ENCODE results near the gene TRIP13.

Gene TRIP13

DNA sequence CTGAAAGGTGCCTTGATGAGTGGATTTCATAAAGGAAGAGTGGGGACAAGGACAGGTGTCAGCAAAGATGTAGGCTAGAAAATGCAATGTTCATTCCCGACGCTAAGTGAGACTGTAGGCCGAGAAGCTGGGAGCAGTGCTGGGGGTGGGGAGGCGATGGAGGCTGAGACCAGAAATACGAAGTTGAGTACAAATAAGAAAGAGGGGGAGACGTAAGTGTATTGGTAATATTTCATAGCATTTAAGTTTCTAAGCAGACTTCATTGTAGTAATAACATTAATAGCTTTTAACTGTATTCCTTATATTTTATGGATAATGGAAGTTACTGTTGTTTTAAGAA lies 11.0 kb downstream of the TRIP13 start:
- Histone ChIP-seq H3K9ac (ENCODE audit: low read depth, low read length) (no peak overlapping the region), H3K4me1 (ENCODE audit: control insufficient read depth, insufficient read depth, low read length) (no peaks in the 10 kb centered on the region), H3K4me3 (ENCODE audit: low read depth, low read length) (no peak overlapping the region), H3K27ac (ENCODE audit: low read depth, low read length) (no peak overlapping the region), H3K36me3 (ENCODE audit: control insufficient read depth, insufficient read depth, low read length) (peaks cover 82% of the 10 kb centered on the region), H3K27me3 (ENCODE audit: control insufficient read depth, insufficient read depth, low read length) (no peaks in the 10 kb centered on the region), H3K9me3 (ENCODE audit: control insufficient read depth, insufficient read depth, low read length) (no peaks in the 10 kb centered on the region)

- Histone ChIP-seq H3K4me3 (ENCODE audit: low read depth, low read length) (no peak overlapping the region), H3K4me1 (ENCODE audit: control insufficient read depth, insufficient read depth, low read length) (no peaks in the 10 kb centered on the region), H3K36me3 (ENCODE audit: control insufficient read depth, insufficient read depth, low read length) (peaks cover 86% of the 10 kb centered on the region), H3K27me3 (ENCODE audit: control insufficient read depth, insufficient read depth, low read length) (no peaks in the 10 kb centered on the region), H3K9ac (ENCODE audit: low read depth, low read length) (no peak overlapping the region), H3K27ac (ENCODE audit: low read depth, low read length) (no peak overlapping the region), H3K9me3 (ENCODE audit: control insufficient read depth, insufficient read depth, low read length) (no peaks in the 10 kb centered on the region)
Observed at GRCh38 chr5:905139-905642, 12.5 kb downstream of the TRIP13 start.

GRCh38 chr5:907366-907910 lies 14.8 kb downstream of the TRIP13 start:
- H3K9me3 ChIP-seq (ENCODE audit: control insufficient read depth, insufficient read depth, low read length) = no peaks in the 10 kb centered on the region
- H3K27ac ChIP-seq (ENCODE audit: low read depth, low read length) = no peak overlapping the region
- H3K9ac ChIP-seq (ENCODE audit: low read depth, low read length) = no peak overlapping the region
- H3K27me3 ChIP-seq (ENCODE audit: control insufficient read depth, insufficient read depth, low read length) = no peaks in the 10 kb centered on the region
- no peaks in the 10 kb centered on the region for H3K4me1 ChIP-seq (ENCODE audit: control insufficient read depth, insufficient read depth, low read length)
- H3K4me3 ChIP-seq (ENCODE audit: low read depth, low read length) = no peak overlapping the region
- H3K36me3 ChIP-seq (ENCODE audit: control insufficient read depth, insufficient read depth, low read length) = peaks cover 79% of the 10 kb centered on the region

GRCh38 chr5:908172-908571 lies 15.5 kb downstream of the TRIP13 start:
- no peaks in the 10 kb centered on the region for H3K27me3 ChIP-seq (ENCODE audit: control insufficient read depth, insufficient read depth, low read length)
- H3K4me3 ChIP-seq (ENCODE audit: low read depth, low read length) = no peak overlapping the region
- no peaks in the 10 kb centered on the region for H3K4me1 ChIP-seq (ENCODE audit: control insufficient read depth, insufficient read depth, low read length)
- H3K27ac ChIP-seq (ENCODE audit: low read depth, low read length) = no peak overlapping the region
- no peaks in the 10 kb centered on the region for H3K9me3 ChIP-seq (ENCODE audit: control insufficient read depth, insufficient read depth, low read length)
- H3K9ac ChIP-seq (ENCODE audit: low read depth, low read length) = no peak overlapping the region
- peaks cover 81% of the 10 kb centered on the region for H3K36me3 ChIP-seq (ENCODE audit: control insufficient read depth, insufficient read depth, low read length)

- no peaks in the 10 kb centered on the region for H3K4me1 ChIP-seq (ENCODE audit: control insufficient read depth, insufficient read depth, low read length)
- no peak overlapping the region for H3K4me3 ChIP-seq (ENCODE audit: low read depth, low read length)
- no peak overlapping the region for H3K9ac ChIP-seq (ENCODE audit: low read depth, low read length)
- no peak overlapping the region for H3K27ac ChIP-seq (ENCODE audit: low read depth, low read length)
- no peaks in the 10 kb centered on the region for H3K27me3 ChIP-seq (ENCODE audit: control insufficient read depth, insufficient read depth, low read length)
- no peaks in the 10 kb centered on the region for H3K9me3 ChIP-seq (ENCODE audit: control insufficient read depth, insufficient read depth, low read length)
- peaks cover 83% of the 10 kb centered on the region for H3K36me3 ChIP-seq (ENCODE audit: control insufficient read depth, insufficient read depth, low read length)
Observed at GRCh38 chr5:909086-909485, 16.4 kb downstream of the TRIP13 start.

DNA sequence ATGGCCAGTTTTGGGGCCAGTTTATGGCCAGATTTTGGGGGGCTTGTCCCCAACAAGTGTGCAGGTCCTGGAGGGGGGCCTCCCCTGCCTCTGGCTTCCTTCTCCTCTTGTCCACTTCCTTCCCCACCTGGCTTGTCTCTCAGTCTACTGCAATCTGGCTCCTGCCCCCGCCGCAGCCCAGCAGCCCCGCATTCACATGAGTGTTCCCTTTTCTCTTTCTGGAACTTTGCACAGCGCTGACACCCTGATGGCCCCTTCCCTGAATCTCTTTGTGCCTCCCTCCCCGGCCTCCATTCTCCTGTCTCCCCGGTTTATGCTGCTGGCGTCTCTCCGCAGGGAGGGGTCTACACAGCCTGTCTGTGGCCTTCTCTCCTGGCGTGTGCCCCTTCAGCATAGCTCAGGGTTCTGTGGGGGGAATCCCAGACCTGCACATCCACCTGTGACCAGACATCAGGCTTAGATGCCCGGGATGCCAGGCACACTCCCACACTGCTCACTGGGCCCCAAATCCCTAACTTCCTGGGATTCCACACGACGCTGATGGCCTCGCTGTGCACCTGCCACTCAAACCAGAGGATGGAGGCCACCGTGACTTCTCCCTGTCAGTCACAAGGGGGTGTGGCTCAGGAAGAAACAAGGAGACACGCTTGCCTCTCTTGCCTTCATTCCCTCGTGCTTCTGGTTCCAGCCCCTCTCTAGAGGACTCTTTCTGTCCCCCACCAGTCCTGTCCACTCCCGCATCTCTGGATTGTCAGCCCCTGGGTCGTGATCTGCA lies 17.5 kb downstream of the TRIP13 start:
- no peak overlapping the region for H3K9ac ChIP-seq (ENCODE audit: low read depth, low read length)
- H3K27ac ChIP-seq (ENCODE audit: low read depth, low read length) = no peak overlapping the region
- H3K36me3 ChIP-seq (ENCODE audit: control insufficient read depth, insufficient read depth, low read length) = peaks cover 83% of the 10 kb centered on the region

DNA sequence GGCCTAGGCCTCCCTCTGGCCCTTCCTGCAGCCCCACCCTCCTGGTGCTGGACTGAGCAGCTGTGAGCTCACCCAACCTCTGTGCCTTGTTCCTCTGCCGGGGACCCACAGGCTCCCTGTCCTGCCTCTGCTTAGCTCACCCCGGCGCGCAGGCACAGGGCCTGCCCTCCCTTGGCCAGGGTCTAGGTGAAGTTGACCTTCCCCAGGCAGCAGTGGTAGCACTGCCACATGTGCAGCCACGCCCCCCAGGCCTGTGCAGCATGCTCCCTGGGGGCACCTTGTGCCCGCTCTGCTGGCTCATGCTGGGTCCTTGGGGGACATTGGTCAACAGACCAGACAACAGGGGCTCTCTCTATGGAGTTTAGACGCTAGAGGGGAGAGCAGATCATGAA lies 18.1 kb downstream of the TRIP13 start:
- Histone ChIP-seq H3K9ac (ENCODE audit: low read depth, low read length) (no peak overlapping the region), H3K4me1 (ENCODE audit: control insufficient read depth, insufficient read depth, low read length) (no peaks in the 10 kb centered on the region), H3K9me3 (ENCODE audit: control insufficient read depth, insufficient read depth, low read length) (no peaks in the 10 kb centered on the region), H3K4me3 (ENCODE audit: low read depth, low read length) (no peak overlapping the region), H3K27ac (ENCODE audit: low read depth, low read length) (no peak overlapping the region), H3K36me3 (ENCODE audit: control insufficient read depth, insufficient read depth, low read length) (peaks cover 82% of the 10 kb centered on the region), H3K27me3 (ENCODE audit: control insufficient read depth, insufficient read depth, low read length) (no peaks in the 10 kb centered on the region)

More for the DNA sequence above, 17.5 kb downstream of the TRIP13 start:
- Histone ChIP-seq H3K27me3 (ENCODE audit: control insufficient read depth, insufficient read depth, low read length) (no peaks in the 10 kb centered on the region), H3K9me3 (ENCODE audit: control insufficient read depth, insufficient read depth, low read length) (no peaks in the 10 kb centered on the region), H3K4me1 (ENCODE audit: control insufficient read depth, insufficient read depth, low read length) (no peaks in the 10 kb centered on the region), H3K4me3 (ENCODE audit: low read depth, low read length) (no peak overlapping the region)

DNA sequence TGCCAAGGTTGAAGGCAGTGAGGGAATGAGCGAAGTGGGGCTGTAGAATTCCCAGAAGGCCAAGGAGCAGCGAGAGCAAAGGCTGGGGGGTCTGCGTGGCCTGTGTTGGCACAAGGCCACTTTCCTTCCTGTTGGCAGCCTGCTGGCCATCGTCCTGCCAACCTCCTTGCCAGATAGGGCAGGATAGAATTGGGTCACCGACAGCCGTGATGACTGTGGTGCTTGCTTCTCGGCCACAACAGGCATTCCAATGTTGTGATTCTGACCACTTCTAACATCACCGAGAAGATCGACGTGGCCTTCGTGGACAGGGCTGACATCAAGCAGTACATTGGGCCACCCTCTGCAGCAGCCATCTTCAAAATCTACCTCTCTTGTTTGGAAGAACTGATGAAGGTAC lies 18.9 kb downstream of the TRIP13 start:
- Histone ChIP-seq H3K9me3 (ENCODE audit: control insufficient read depth, insufficient read depth, low read length) (no peaks in the 10 kb centered on the region), H3K4me3 (ENCODE audit: low read depth, low read length) (no peak overlapping the region), H3K27me3 (ENCODE audit: control insufficient read depth, insufficient read depth, low read length) (no peaks in the 10 kb centered on the region), H3K36me3 (ENCODE audit: control insufficient read depth, insufficient read depth, low read length) (peaks cover 82% of the 10 kb centered on the region), H3K4me1 (ENCODE audit: control insufficient read depth, insufficient read depth, low read length) (no peaks in the 10 kb centered on the region), H3K9ac (ENCODE audit: low read depth, low read length) (no peak overlapping the region), H3K27ac (ENCODE audit: low read depth, low read length) (no peak overlapping the region)

DNA sequence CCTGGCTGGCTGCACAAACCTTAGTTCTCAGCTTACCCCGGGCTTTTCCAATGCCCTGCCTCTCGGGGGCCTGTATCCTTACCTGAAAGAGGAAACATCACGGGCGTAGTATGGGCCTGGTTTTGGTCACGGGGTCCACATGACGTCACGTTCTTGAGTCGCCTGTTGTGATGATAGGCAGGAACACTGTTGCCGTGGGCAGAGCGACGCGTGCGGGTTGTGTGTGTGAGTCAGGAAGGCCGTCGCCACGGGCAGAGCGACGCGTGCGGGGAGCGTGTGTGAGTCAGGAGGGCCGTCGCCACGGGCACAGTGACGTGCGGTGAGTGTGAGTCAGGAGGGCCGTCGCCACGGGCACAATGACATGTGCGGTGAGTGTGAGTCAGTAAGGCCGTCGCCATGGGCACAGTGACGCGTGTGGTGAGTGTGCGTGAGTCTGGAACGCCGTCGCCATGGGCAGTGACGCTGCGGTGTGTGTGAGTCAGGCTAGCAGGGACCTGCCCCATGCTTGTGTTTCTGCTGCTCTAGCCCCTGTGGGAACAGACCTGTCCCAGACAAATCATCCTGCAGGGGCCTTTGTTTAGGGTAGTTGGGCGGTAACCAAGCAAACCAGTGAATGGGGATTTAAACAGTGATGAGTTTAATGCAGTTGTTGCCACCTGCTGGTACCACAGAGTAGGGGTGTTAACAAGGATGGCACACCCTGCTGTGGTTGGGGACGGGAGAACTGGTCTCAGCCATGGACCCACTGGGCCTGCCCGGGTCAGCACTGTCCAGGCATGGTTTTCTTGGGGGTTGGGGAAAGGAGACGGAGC lies 19.8 kb downstream of the TRIP13 start:
- no peaks in the 10 kb centered on the region for H3K9me3 ChIP-seq (ENCODE audit: control insufficient read depth, insufficient read depth, low read length)
- H3K4me1 ChIP-seq (ENCODE audit: control insufficient read depth, insufficient read depth, low read length) = no peaks in the 10 kb centered on the region
- no peak overlapping the region for H3K4me3 ChIP-seq (ENCODE audit: low read depth, low read length)
- H3K27me3 ChIP-seq (ENCODE audit: control insufficient read depth, insufficient read depth, low read length) = no peaks in the 10 kb centered on the region
- peaks cover 82% of the 10 kb centered on the region for H3K36me3 ChIP-seq (ENCODE audit: control insufficient read depth, insufficient read depth, low read length)
- H3K9ac ChIP-seq (ENCODE audit: low read depth, low read length) = no peak overlapping the region
- no peak overlapping the region for H3K27ac ChIP-seq (ENCODE audit: low read depth, low read length)

GRCh38 chr5:914174-914573 lies 21.5 kb downstream of the TRIP13 start:
- no peak overlapping the region for H3K4me3 ChIP-seq (ENCODE audit: low read depth, low read length)
- no peak overlapping the region for H3K9ac ChIP-seq (ENCODE audit: low read depth, low read length)
- H3K9me3 ChIP-seq (ENCODE audit: control insufficient read depth, insufficient read depth, low read length) = no peaks in the 10 kb centered on the region
- no peak overlapping the region for H3K27ac ChIP-seq (ENCODE audit: low read depth, low read length)
- no peaks in the 10 kb centered on the region for H3K27me3 ChIP-seq (ENCODE audit: control insufficient read depth, insufficient read depth, low read length)
- H3K4me1 ChIP-seq (ENCODE audit: control insufficient read depth, insufficient read depth, low read length) = no peaks in the 10 kb centered on the region
- H3K36me3 ChIP-seq (ENCODE audit: control insufficient read depth, insufficient read depth, low read length) = peaks cover 85% of the 10 kb centered on the region

- Histone ChIP-seq H3K4me1 (ENCODE audit: control insufficient read depth, insufficient read depth, low read length) (no peaks in the 10 kb centered on the region), H3K27ac (ENCODE audit: low read depth, low read length) (no peak overlapping the region), H3K4me3 (ENCODE audit: low read depth, low read length) (no peak overlapping the region), H3K9me3 (ENCODE audit: control insufficient read depth, insufficient read depth, low read length) (no peaks in the 10 kb centered on the region), H3K27me3 (ENCODE audit: control insufficient read depth, insufficient read depth, low read length) (no peaks in the 10 kb centered on the region), H3K36me3 (ENCODE audit: control insufficient read depth, insufficient read depth, low read length) (peaks cover 83% of the 10 kb centered on the region), H3K9ac (ENCODE audit: low read depth, low read length) (no peak overlapping the region)
Observed at GRCh38 chr5:914612-915011, 21.9 kb downstream of the TRIP13 start.

Measured in HUES48 (cell line).